B cell (primary cell): ENCODE measurements around the gene NCAM1. TPM values are rescaled to one million over a fixed set of nuclear protein-coding genes. Genes with fewer than 3 reads are reported as not detected.

Experiments used
- ATAC-seq: fragments of 200-7000 bp; cut with Tn5 transposase; one replicate; pipeline ENCODE4 v1.10.0; 2021; ENCODE audit warnings: low read depth, mild to moderate bottlenecking, moderate number of reproducible peaks, moderate library complexity
- CTCF ChIA-PET: fragments of 350-600 bp; sonication (Branson Sonifier 250); formaldehyde crosslinking; loops from one replicate; lab custom pipeline; 2021; ENCODE audit warnings: antibody characterized with exemption, inconsistent platforms; lab: Charles Lee
- POLR2A ChIA-PET: fragments of 350-600 bp; sonication (Branson Sonifier 250); formaldehyde crosslinking; loops from one replicate; lab custom pipeline; 2021; ENCODE audit warnings: antibody characterized with exemption; lab: Charles Lee
- DNase-seq: peaks from one replicate; pipeline ENCODE4 v3.0.0; 2013
- H2AFZ ChIP-seq: 2 replicates; pipeline ENCODE4 v1.6.1; 2012; ENCODE audit warnings: mild to moderate bottlenecking, low read depth, low read length; ENCODE audit not compliant: insufficient read depth, poor library complexity, severe bottlenecking
- H3K27ac ChIP-seq, 2 donors: 1 replicate in 1 of 2; 2 replicates in 1 of 2; pipeline ENCODE4 v1.5.1; 2012 to 2013; ENCODE audit warnings: low read length in 2 of 2, mild to moderate bottlenecking in 2 of 2, moderate library complexity in 1 of 2
- H3K27me3 ChIP-seq, 4 experiments: fragments of 200-600 bp in 1 of 4; sonication (generic) in 1 of 4; replicated peaks in 1 of 4; 1 replicate in 2 of 4; 2 replicates in 2 of 4; pipeline versions ENCODE4 v1.6.1 to v1.7.0; 2013 to 2016; ENCODE audit warnings: low read length in 3 of 4, mild to moderate bottlenecking in 2 of 4, mixed read lengths in 1 of 4, moderate library complexity in 1 of 4; ENCODE audit not compliant: insufficient read depth in 4 of 4, control insufficient read depth in 3 of 4; ENCODE audit errors: control extremely low read depth in 1 of 4
- H3K36me3 ChIP-seq, 2 experiments: replicated peaks in 1 of 2; 1 replicate in 1 of 2; 2 replicates in 1 of 2; pipeline versions ENCODE4 v1.6.1 to v1.7.1; 2013; ENCODE audit warnings: low read length in 1 of 2; ENCODE audit not compliant: insufficient read depth in 2 of 2, control insufficient read depth in 1 of 2; ENCODE audit errors: control extremely low read depth in 1 of 2, extremely low read depth in 1 of 2
- H3K4me1 ChIP-seq, 2 donors: fragments of 200-600 bp in 1 of 2; sonication (generic) in 1 of 2; 1 replicate in 1 of 2; 2 replicates in 1 of 2; pipeline versions ENCODE4 v1.5.1 to v1.6.1; 2013 to 2017; ENCODE audit warnings: low read length in 2 of 2; ENCODE audit not compliant: control insufficient read depth in 2 of 2, insufficient read depth in 2 of 2
- H3K4me2 ChIP-seq: replicated peaks from 2 replicates; pipeline ENCODE3; 2012; ENCODE audit warnings: mild to moderate bottlenecking, low read depth, low read length; ENCODE audit not compliant: poor library complexity, severe bottlenecking
- H3K4me3 ChIP-seq, 5 experiments: fragments of 200-600 bp in 1 of 5; sonication (generic) in 1 of 5; 1 replicate in 3 of 5; 2 replicates in 2 of 5; pipeline versions ENCODE4 v1.5.1 to v1.7.0; 2011 to 2016; ENCODE audit warnings: low read length in 4 of 5, mild to moderate bottlenecking in 4 of 5, low read depth in 2 of 5, control low read depth in 1 of 5, moderate library complexity in 1 of 5; ENCODE audit not compliant: insufficient read depth in 1 of 5; ENCODE audit errors: control extremely low read depth in 1 of 5, extremely low read depth in 1 of 5
- H3K79me2 ChIP-seq: fragments of 200-600 bp; sonication (generic); one replicate; pipeline ENCODE4 v1.6.0; 2016; ENCODE audit warnings: low read length; ENCODE audit not compliant: control insufficient read depth, insufficient read depth
- H3K9ac ChIP-seq: fragments of 200-600 bp; sonication (generic); 2 replicates; pipeline ENCODE4 v1.6.1; 2017; ENCODE audit warnings: mild to moderate bottlenecking, low read length, moderate library complexity
- H3K9me3 ChIP-seq, 3 donors: one replicate each; pipeline versions ENCODE4 v1.6.1 to v1.7.1; 2013; ENCODE audit warnings: low read length in 2 of 3; ENCODE audit not compliant: control insufficient read depth in 2 of 3, insufficient read depth in 1 of 3; ENCODE audit errors: control extremely low read depth in 1 of 3
- H4K20me1 ChIP-seq: 2 replicates; pipeline ENCODE4 v1.6.0; 2012; ENCODE audit warnings: mild to moderate bottlenecking, low read length; ENCODE audit not compliant: insufficient read depth, control insufficient read depth, poor library complexity, severe bottlenecking
- H3K27ac Mint-ChIP-seq: one replicate; pipeline ENCODE4 v1.8.0; 2021; ENCODE audit warnings: mixed read lengths
- H3K27me3 Mint-ChIP-seq: one replicate; pipeline ENCODE4 v1.8.0; 2021; ENCODE audit warnings: mixed read lengths
- H3K4me1 Mint-ChIP-seq: one replicate; pipeline ENCODE4 v1.8.0; 2021; ENCODE audit warnings: mixed read lengths
- H3K4me3 Mint-ChIP-seq: one replicate; pipeline ENCODE4 v1.8.0; 2021; ENCODE audit warnings: mixed read lengths
- H3K9me3 Mint-ChIP-seq: one replicate; pipeline ENCODE4 v1.8.0; 2022; ENCODE audit warnings: mixed read lengths; ENCODE audit not compliant: insufficient read depth
- CTCF ChIP-seq: fragments of 200-600 bp; IDR thresholded peaks from one replicate; pipeline ENCODE4 v1.8.0; 2022; ENCODE audit warnings: antibody characterized with exemption, mild to moderate bottlenecking
- EZH2 ChIP-seq: IDR thresholded peaks from 2 replicates; pipeline ENCODE4 v1.6.1; 2012; ENCODE audit warnings: borderline replicate concordance, low read depth, mild to moderate bottlenecking, moderate library complexity, low read length; ENCODE audit not compliant: insufficient read depth, poor library complexity, severe bottlenecking
- WGBS: methylation state at CpG from one replicate; pipeline ENCODE4 v1.1.5; 2013; ENCODE audit warnings: missing lambda C conversion rate; ENCODE audit not compliant: insufficient coverage; 5-methylcytosine and 5-hydroxymethylcytosine counted together
- intact Hi-C: fragments of 100-400 bp; cut with micrococcal nuclease; formaldehyde crosslinking; loops from one replicate; pipeline ENCODE4 v1.10.0; 2022
- polyA plus RNA-seq: library from polyadenylated mRNA; depleted of rRNA; stranded (reverse); fragments of >200 nt; gene quantifications from 2 replicates; pipeline ENCODE4 v1.2.3, GENCODE V29; 2012
- total RNA-seq, 2 donors: library from RNA; stranded (reverse); fragments of 120-200 nt in 1 of 2; gene quantifications; 1 replicate in 1 of 2; 2 replicates in 1 of 2; pipeline versions ENCODE4 v1.2.3 to v1.2.4, GENCODE V29; 2013 to 2022

The NCAM1 gene
- total and polyA plus RNA-seq, 2 donors (not counting 1 experiment from before 2014, with no cell fraction given) = 0.37 TPM; not detected in 1

- H3K27ac ChIP-seq = no peak overlapping the region
- DNase-seq (no peak), ATAC-seq (no peak)
- no peaks in the 10 kb centered on the region for H3K36me3 ChIP-seq
- peak overlapping the region; percentile 74 for H3K4me3 Mint-ChIP-seq
- TF ChIP-seq EZH2 (no peak), CTCF (no peak)
- peaks cover 57% of the 10 kb centered on the region for H3K27me3 Mint-ChIP-seq
- peak overlapping the region; percentile 68 for H3K4me2 ChIP-seq
- no peaks in the 10 kb centered on the region for H3K79me2 ChIP-seq
- peak overlapping the region; percentile 47 for H3K9ac ChIP-seq
- ChIA-PET CTCF (no interaction called here), POLR2A (no interaction called here)
- H3K27me3 ChIP-seq = peaks cover 0 to 34% (median 23%) of the 10 kb centered on the region in 4 experiments
- no peak overlapping the region for H2AFZ ChIP-seq
- H3K9me3 Mint-ChIP-seq = no peaks in the 10 kb centered on the region
- WGBS = 5% methylated on average over 62 of the region's 67 CpGs
- H3K9me3 ChIP-seq = no peaks in the 10 kb centered on the region
- intact Hi-C loops = no loop called here
- H3K4me1 ChIP-seq = peaks cover 14 to 22% of the 10 kb centered on the region in 2 donors
- no peak overlapping the region for H3K27ac Mint-ChIP-seq
- peaks cover 14% of the 10 kb centered on the region for H3K4me1 Mint-ChIP-seq
- peak overlapping the region in 1 of 5 experiments; percentile 48 for H3K4me3 ChIP-seq
- H4K20me1 ChIP-seq = no peaks in the 10 kb centered on the region
Measured at GRCh38 chr11:112962579-112963367, 1.6 kb downstream of the NCAM1 start.

GRCh38 chr11:112963368-112963955, 2.2 kb downstream of the NCAM1 start:
- Histone ChIP-seq H3K4me3 (no peak overlapping the region), H3K4me2 (no peak overlapping the region)
- CTCF ChIA-PET = no interaction called here

More at GRCh38 chr11:112963368-112963955, 2.2 kb downstream of the NCAM1 start:
- Histone ChIP-seq H3K36me3 (no peaks in the 10 kb centered on the region), H2AFZ (no peak overlapping the region), H3K79me2 (no peaks in the 10 kb centered on the region), H3K27ac (no peak overlapping the region), H3K9ac (no peak overlapping the region), H3K4me1 (peaks cover 14 to 22% of the 10 kb centered on the region in 2 donors), H3K27me3 (peaks cover 0 to 34% (median 20%) of the 10 kb centered on the region in 4 experiments), H4K20me1 (no peaks in the 10 kb centered on the region), H3K9me3 (no peaks in the 10 kb centered on the region)
- DNase-seq (no peak), ATAC-seq (no peak)
- POLR2A ChIA-PET = no interaction called here
- WGBS = 13% methylated on average over 46 of the region's 48 CpGs
- intact Hi-C loops = no loop called here
- H3K4me1 Mint-ChIP-seq = peaks cover 14% of the 10 kb centered on the region
- no peak for TF ChIP-seq EZH2
- TF ChIP-seq CTCF = no peak
- H3K27me3 Mint-ChIP-seq = peaks cover 50% of the 10 kb centered on the region
- H3K4me3 Mint-ChIP-seq = peak overlapping the region; percentile 39
- H3K27ac Mint-ChIP-seq = no peak overlapping the region
- H3K9me3 Mint-ChIP-seq = no peaks in the 10 kb centered on the region
